Measurements from ENCODE around the gene PICK1. TPM values are rescaled to one million over a fixed set of nuclear protein-coding genes. Genes with fewer than 3 reads are reported as not detected.

The PICK1 gene
- total RNA-seq, 4 donors from 2014 or later, result 35.9 to 67.6 (median 51.4) TPM

GRCh38 chr22:38072322-38073149 lies 15.3 kb downstream of the PICK1 start:
- WGBS, 2 donors, result 94 to 96% methylated on average over 24 of the region's 25 CpGs
- H3K4me3 ChIP-seq (ENCODE audit: low read depth, poor library complexity, severe bottlenecking), result no peak overlapping the region
- intact Hi-C loops (cut with DNase I; ENCODE audit: low total_unique reads), result no loop called here
- DNase-seq (ENCODE audit: low spot score in 2 of 2), result no peak
- no peak for TF ChIP-seq POLR2A (IDR thresholded peaks at IDR 0.05)
- no peak for TF ChIP-seq CTCF (IDR thresholded peaks at IDR 0.05)

DNA sequence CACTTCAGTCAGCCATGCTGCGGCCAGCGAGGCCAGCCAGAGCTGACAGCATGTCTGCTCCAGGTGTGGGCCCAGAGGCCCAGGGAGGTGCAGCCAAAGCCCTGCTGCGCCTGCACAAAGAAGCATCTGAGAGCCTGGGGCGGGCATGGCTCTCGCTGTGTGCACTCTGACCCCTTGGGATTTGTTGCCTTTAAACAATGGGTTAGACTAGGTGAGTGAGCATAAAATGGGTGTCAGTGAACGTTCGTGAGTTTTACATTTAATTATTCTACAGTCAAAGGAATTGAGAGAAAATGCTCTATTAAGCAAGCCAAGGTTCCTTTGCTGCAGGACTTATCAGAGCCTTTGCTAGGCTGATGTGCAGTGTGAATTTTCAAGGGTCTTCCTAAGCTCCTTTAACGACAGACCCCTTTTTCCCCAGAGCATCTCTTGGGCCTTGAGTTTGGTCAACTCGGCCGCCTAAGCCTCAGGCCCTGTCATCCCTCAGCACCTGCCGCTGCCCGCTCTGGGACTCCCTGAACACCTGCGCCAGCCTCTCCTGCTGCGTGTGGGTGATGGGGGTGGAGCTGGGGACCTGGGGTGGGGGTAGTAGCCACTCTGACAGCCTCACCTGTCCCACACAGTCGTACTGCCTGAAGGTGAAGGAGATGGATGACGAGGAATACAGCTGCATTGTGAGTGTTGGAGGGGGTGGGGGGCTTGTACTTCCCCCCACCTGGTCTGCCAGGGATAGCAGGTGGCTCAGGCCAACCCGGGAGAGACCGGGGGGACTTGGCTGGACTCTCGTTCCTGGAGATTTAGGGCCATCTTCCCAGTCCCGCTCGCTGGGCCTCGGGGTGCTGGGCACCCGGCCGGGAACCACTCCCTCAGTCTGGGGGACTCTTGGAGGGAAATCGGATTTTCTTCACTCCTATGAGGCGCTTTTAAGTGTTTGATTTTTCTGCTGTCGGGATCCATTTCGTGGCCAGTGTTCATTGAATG lies 16.2 kb downstream of the PICK1 start:
- 88 to 92% methylated on average over 26 to 28 of the region's 28 CpGs for WGBS, 2 donors
- TF ChIP-seq POLR2A (IDR thresholded peaks at IDR 0.05) (no peak), CTCF (IDR thresholded peaks at IDR 0.05) (no peak)
- DNase-seq (ENCODE audit: low spot score in 2 of 2), result no peak
- intact Hi-C loops (cut with DNase I; ENCODE audit: low total_unique reads), result no loop called here
- H3K4me3 ChIP-seq (ENCODE audit: low read depth, poor library complexity, severe bottlenecking), result no peak overlapping the region

- DNase-seq (ENCODE audit: low spot score in 2 of 2), result no peak
- TF ChIP-seq CTCF (IDR thresholded peaks at IDR 0.05) (no peak), POLR2A (IDR thresholded peaks at IDR 0.05) (no peak)
- 75 to 87% methylated on average over 40 to 46 of the region's 47 CpGs for WGBS, 2 donors
- intact Hi-C loops (cut with DNase I; ENCODE audit: low total_unique reads), result no loop called here
- no peak overlapping the region for H3K4me3 ChIP-seq (ENCODE audit: low read depth, poor library complexity, severe bottlenecking)
These were observed 17.2 kb downstream of the PICK1 start for GRCh38 chr22:38074181-38075104.

DNA sequence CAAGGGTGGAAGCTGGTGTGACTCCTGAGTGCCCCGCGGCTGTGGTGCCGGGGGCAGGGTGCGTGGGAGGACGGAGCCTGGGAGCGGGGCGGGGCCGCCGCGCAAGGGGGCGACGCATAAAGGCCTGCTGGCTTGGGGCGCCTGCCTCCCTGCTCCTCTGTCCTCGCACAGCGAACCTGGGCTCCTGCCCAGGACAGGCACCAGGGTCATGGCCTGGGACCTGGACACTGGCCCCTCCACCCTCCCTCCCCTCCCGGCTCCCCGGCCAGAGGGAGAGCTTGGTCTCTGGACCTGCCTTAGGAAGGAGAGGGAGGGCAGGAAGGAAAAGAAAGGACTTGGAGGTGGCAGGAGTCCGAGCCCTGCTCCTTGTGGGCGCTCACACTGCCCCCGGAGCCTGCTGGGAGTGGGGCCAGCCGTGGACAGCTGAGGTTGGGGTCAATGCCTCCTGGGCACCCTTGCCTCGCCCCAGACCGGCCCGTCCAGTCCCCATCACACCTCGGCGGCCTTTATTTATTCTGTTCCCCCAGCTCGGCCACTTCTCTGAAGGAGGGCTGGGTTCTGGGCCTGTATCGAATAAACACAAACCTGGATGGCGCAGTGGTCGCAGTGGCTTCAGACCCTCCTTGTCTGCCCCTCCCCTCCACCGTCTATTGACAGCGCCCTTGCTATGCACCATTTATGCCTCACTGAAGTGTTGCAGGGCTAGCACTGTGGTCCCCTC lies 18.1 kb downstream of the PICK1 start:
- WGBS, 2 donors, result 92 to 93% methylated on average over 30 to 31 of the region's 32 CpGs
- intact Hi-C loops (cut with DNase I; ENCODE audit: low total_unique reads), result no loop called here
- TF ChIP-seq CTCF (IDR thresholded peaks at IDR 0.05), result no peak

DNA sequence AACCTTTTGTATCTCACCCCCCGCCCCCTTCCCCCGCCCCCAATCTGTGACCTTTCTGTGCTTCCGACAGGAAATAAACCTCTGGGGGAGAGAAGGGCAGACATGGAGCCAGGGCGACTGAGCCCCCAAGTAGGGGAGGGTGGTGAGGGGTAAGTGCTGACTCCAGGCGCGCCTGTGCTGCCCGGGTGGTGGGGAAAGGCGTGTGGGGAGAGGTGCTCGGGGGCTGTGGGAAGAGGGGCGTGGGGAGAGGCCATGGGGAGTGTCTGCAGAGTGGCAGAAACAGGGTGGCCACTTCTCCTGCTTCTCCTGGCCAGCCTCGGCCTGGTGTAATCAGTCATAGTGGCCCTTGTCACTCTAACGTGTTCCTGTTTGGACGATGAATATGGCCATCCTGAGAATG lies 18.8 kb downstream of the PICK1 start:
- no peak overlapping the region for H3K4me3 ChIP-seq (ENCODE audit: low read depth, poor library complexity, severe bottlenecking)
- TF ChIP-seq POLR2A (IDR thresholded peaks at IDR 0.05), result no peak
- TF ChIP-seq CTCF (IDR thresholded peaks at IDR 0.05), result no peak
- DNase-seq (ENCODE audit: low spot score in 2 of 2), result no peak
- 86 to 88% methylated on average over 13 of the region's 13 CpGs for WGBS, 2 donors
- intact Hi-C loops (cut with DNase I; ENCODE audit: low total_unique reads), result no loop called here

More for the DNA sequence above, 18.1 kb downstream of the PICK1 start:
- no peak for DNase-seq (ENCODE audit: low spot score in 2 of 2)
- no peak overlapping the region for H3K4me3 ChIP-seq (ENCODE audit: low read depth, poor library complexity, severe bottlenecking)
